ENCODE measurements around the gene BLOC1S2.
"Not testable (repeated sequence)": the region's sequence is repeated elsewhere in the genome, so short reads cannot be mapped to it uniquely, and the experiment has no call there.

Gene BLOC1S2

GRCh38 chr10:100289641-100290040, 3.2 kb upstream of the BLOC1S2 start:
- no peak for DNase-seq

- DNase-seq: no peak
These were observed 1.7 kb upstream of the BLOC1S2 start for GRCh38 chr10:100288196-100288595.

DNA sequence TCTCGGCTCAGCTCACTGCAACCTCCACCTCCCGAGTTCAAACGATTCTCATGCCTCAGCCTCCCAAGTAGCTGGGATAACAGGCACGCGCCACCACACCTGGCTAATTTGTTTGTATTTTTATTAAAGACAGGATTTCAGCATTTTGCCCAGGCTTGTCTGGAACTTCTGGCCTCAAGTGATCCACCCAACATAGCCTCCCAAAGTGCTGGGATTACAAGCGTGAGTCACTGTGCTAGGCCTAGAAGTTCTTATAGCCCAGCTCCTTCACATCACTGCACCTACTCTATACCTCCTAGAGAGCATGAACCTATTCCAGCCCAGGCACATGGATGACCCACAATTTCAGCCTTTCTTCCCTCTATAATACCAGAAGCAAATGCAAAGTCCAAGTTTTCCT, 1.3 kb upstream of the BLOC1S2 start:
- no peak for DNase-seq

- not testable (repeated sequence) for DNase-seq
These were observed 1.2 kb downstream of the BLOC1S2 start for GRCh38 chr10:100285326-100285725.

DNA sequence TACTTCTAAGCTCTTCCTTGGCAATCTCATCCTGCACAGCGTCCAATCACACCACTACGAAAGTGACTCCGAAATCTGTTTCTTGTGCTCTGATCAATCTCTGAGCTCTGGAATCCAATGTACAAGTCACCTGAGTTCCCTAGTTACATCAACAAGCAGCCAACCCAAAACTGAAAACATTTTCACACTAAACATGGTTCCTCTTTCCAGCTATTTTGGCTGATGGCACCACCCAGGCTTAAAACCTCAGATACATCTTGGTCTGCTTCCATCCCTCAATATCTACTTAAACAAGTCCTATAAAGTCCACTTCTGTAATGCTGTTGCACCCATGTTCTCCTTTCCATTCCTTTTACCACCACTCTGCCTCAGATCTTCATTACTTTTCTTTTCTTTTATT, 3.6 kb downstream of the BLOC1S2 start:
- no peak for DNase-seq

- DNase-seq: not testable (repeated sequence)
These were observed 9.5 kb downstream of the BLOC1S2 start for GRCh38 chr10:100276971-100277370.

DNA sequence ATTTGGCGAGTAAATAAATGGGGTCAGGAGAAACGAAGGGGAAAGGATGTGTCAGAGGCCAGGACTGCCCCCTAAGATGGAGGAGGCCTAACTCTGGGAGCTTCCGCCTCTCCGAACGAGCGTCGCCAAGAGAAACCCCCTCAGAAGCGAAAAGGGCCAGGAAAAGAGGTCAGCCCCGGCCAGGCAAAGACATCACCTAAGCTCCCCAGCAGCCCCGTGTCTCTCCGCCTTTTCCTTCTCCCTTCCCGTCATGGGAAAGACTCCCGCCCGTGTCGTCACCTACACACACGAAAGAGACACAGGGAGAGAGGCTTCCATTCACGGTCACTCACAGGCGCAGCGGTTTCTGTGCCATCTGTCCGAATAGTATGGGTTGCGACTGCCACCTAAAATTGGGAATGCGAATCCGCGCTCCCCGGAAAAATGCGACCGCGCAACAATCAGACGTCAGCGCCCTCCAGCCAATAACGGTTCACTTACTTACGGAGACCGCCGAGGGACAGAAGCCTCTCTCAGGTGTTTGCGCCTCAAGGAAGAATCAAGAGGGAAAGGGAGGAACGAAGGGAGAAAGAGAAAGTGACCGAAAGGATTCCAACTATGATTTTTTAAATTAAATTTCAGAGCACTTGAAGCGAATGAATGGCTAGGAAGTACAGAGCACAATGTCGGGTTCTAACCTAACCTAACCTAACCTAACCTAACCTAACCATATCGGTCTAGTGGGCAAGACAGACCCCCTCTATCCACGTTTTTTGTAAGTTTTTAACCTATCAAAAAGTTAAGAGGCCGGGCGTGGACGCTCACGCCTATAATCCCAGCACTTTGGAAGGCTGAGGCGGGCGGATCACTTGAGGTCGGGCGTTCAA, 19.0 kb downstream of the BLOC1S2 start, which contains the start of gene CWF19L1:
CWF19L1 (minus strand) TSS at position 400 of the 866 bp plus-strand sequence; CDS start at position 355, 45 bp downstream.
- peak; percentile 69 for DNase-seq

DNA sequence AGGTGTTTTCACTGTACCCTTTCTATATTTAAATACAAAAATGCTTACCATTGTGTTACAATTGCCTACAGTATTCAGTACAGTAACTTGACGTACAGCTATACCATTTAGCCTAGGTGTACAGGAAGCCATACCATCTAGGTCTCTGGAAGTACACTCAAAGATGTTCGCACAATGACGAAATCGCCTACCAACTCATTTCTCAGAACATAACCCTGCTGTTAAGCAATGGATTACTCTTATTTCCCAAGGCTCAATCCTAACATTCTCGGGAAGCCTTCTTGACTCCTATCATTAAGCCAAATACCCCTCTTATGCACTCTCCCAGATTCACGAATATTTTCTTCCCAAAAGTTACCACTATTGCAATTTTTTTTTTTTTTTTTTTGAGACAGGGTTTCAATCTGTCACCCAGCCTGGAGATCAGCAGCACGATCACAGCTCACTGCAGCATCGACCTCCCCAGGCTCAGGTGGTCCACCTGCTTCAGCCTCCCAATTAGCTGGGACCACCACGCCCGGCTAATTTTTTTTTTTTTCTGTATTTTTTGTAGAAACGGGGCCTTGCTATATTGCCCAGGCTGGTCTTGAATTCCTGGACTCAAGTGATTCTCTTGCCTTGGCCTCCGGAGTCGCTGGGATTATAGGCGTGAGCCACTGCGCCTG, 20.5 kb downstream of the BLOC1S2 start:
- DNase-seq: no peak

GRCh38 chr10:100254191-100254590, 32.3 kb downstream of the BLOC1S2 start:
- no peak for DNase-seq

GRCh38 chr10:100253041-100253440, 33.4 kb downstream of the BLOC1S2 start:
- DNase-seq: no peak

- no peak for DNase-seq
These were observed 37.7 kb downstream of the BLOC1S2 start for GRCh38 chr10:100248820-100249219.

GRCh38 chr10:100245484-100246220, 40.8 kb downstream of the BLOC1S2 start:
- DNase-seq: no peak

GRCh38 chr10:100239851-100240250, 46.6 kb downstream of the BLOC1S2 start:
- no peak for DNase-seq

GRCh38 chr10:100238429-100238828, 48.1 kb downstream of the BLOC1S2 start:
- no peak for DNase-seq

- DNase-seq: no peak
These were observed 54.4 kb downstream of the BLOC1S2 start for GRCh38 chr10:100232101-100232500.

DNA sequence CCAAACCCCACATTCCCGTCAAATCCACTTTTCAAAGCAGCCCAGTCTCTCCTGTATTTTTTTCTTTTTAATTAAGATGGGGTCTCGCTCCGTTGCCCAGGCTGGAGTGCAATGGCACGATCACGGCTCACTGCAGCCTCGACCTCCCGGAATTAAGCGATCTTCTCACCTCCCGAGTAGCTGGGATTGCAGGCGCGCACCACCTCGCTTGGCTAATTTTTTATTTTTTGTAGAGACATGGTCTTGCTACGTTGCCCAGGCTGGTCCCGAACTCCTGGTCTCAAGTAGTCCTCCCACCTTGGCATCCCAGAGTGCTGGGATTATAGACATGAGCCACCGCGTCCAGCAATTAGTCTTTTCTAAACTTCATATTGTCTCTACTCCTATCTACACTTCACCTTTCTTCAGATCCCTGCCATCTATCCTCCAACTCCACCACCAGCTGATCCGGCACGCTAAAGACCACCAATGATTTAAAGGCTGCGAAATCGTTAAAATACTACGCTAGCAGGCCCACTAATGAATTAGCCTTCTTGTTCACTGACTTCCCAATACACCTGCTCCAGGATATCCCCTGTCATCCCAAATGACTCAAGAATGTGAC, 56.6 kb downstream of the BLOC1S2 start:
- DNase-seq: no peak

DNA sequence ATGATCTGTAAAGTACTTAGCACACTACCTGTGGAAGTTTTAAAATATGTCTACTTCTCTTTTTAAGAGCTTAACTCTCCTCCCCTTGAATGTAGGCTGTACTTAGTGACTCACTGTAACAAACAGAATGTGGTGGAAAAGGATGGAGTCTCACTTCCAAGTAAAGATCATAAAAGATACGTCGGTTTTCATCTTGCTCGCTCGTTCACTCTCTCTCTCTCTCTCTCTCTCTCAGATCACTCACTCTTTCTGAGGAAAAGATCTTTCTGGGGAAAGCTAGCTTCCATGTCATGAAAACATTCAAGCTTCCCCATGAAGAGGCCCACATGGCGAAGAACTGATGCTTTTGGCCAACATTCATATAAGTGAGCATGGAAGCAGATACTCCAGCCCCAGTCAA, 62.6 kb downstream of the BLOC1S2 start:
- no peak for DNase-seq

All from activated naive CD4-positive, alpha-beta T cell treated with anti-CD3 and anti-CD28 coated beads, Interleukin-2, amount 50 U/mL, for 16 hours (primary cell).